GM18907 (cell line): ENCODE data around the gene PALM.

Source experiments
- ATAC-seq: cut with Tn5 transposase; IDR thresholded peaks from one replicate; pipeline ENCODE4 v1.9.1; 2021; ENCODE audit warnings: mild to moderate bottlenecking, moderate library complexity; ENCODE audit not compliant: unreplicated experiment

The PALM gene

GRCh38 chr19:750640-751423 lies 42.1 kb downstream of the PALM start, which contains the start of gene MISP:
TSS of gene MISP (plus strand) at chr19:751112. CDS start at chr19:756947, 5,835 bp downstream.
- no peak for ATAC-seq

- no peak for ATAC-seq
Observed at GRCh38 chr19:751501-752341, 43.0 kb downstream of the PALM start.

- no peak for ATAC-seq
Observed at GRCh38 chr19:752652-753517, 44.1 kb downstream of the PALM start.

- no peak for ATAC-seq
Observed at GRCh38 chr19:754530-754929, 45.8 kb downstream of the PALM start.

GRCh38 chr19:755063-755462 lies 46.3 kb downstream of the PALM start:
- ATAC-seq = no peak

- ATAC-seq = no peak
Observed at GRCh38 chr19:756236-756635, 47.5 kb downstream of the PALM start.

- no peak for ATAC-seq
Observed at GRCh38 chr19:756821-757688, 48.3 kb downstream of the PALM start.

- ATAC-seq = no peak
Observed at GRCh38 chr19:757811-758668, 49.3 kb downstream of the PALM start.

GRCh38 chr19:763181-763580 lies 54.4 kb downstream of the PALM start:
- no peak for ATAC-seq

- ATAC-seq = no peak
Observed at GRCh38 chr19:763869-764268, 55.1 kb downstream of the PALM start.

- no peak for ATAC-seq
Observed at GRCh38 chr19:764301-764700, 55.6 kb downstream of the PALM start.

GRCh38 chr19:765179-765738 lies 56.5 kb downstream of the PALM start:
- ATAC-seq = no peak

- no peak for ATAC-seq
Observed at GRCh38 chr19:768424-768823, 59.7 kb downstream of the PALM start.

GRCh38 chr19:769616-770015 lies 60.9 kb downstream of the PALM start:
- no peak for ATAC-seq

GRCh38 chr19:771332-771785 lies 62.6 kb downstream of the PALM start:
- ATAC-seq = no peak

GRCh38 chr19:772063-772462 lies 63.3 kb downstream of the PALM start:
- no peak for ATAC-seq

- ATAC-seq = no peak
Observed at GRCh38 chr19:772730-773436, 64.1 kb downstream of the PALM start.

GRCh38 chr19:776549-776948 lies 67.8 kb downstream of the PALM start:
- ATAC-seq = no peak
